Stimulated activated CD4-positive, alpha-beta T cell treated with anti-CD3 and anti-CD28 coated beads, TNF-alpha, amount 100 ng/mL, for 1 hour (primary cell): ENCODE data around the gene MAP1B.
"Not testable (repeated sequence)": the region's sequence is repeated elsewhere in the genome, so short reads cannot be mapped to it uniquely, and the experiment has no call there.

Source experiments
- DNase-seq, 3 donors: peaks; one replicate each; pipeline ENCODE4 v3.0.0-alpha.2; 2020; ENCODE audit warnings: low read depth in 3 of 3, low spot score in 1 of 3

Gene MAP1B

DNA sequence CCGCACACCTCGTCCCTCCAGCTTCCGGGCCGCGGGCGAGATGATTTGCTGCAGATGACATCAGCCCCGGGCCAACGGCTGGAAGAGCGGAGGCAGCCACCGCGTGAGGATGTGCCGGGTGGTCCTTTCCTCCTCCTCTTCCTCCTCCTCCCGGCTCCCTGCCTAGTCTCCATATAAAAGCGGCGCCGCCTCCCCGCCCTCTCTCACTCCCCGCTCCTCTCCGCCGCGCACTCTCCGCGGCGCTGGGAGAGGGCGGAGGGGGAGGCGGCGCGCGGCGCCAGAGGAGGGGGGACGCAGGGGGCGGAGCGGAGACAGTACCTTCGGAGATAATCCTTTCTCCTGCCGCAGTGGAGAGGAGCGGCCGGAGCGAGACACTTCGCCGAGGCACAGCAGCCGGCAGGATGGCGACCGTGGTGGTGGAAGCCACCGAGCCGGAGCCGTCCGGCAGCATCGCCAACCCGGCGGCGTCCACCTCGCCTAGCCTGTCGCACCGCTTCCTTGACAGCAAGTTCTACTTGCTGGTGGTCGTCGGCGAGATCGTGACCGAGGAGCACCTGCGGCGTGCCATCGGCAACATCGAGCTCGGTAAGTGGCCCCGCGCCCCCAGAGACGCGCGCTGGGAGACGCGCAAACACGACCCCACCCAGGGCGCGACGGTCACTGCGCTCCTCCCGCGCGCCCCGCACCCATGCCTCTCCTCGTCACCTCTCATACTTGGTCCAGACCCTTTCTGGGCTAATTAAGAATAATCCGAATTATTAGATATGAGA, at the start of gene MAP1B:
Gene MAP1B (plus strand): TSS at position 345 of the 770 bp plus-strand sequence. CDS start 57 bp downstream, at position 402.
- no peak for DNase-seq

DNA sequence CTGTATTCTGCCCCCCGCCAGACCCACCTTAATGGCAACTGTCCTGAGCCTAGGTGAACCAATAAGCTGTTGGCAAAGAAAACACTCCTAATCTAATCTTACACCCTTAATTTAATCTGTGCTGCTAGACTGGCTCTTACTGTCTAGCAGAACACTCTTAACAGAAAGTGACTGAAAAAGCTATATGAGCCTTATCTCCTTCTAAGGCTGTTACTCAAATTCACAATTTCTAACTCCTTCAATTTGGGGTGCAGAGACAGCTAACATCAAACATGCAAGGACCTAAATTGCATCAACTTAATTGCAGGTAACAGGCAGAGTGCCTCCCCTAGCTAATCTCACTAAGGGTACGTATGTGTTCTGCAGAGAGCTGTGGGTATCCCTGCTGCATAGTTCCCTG, 49.5 kb upstream of the MAP1B start:
- DNase-seq = no peak

DNA sequence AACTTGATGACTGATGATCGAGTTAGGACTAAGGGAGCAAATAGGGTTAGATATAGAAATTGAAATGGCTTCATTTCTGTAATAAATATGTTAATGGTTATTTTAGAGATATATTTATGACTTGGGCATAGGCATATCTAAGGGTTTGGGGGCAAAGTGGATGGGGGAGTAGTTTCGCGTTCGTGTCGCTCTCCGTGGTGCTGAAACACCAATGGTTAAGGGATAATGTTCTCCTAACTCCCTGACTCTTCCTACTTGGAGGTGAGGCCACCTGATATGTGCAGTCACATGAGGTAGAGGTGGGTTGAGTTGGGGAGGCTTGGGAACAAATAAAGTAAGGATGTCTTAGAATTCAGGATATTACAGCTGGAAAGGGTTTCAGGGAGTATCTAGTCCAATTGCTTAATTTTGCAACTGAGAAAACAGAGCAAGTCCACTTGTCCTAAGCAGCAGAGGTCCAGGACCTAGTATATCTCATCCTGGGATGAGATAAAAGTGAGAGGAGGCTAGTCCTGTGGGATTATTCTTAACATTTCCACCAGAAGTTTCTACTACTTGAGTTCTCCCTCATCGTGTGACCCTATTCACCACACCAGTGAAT, 44.0 kb upstream of the MAP1B start:
- DNase-seq = no peak

DNA sequence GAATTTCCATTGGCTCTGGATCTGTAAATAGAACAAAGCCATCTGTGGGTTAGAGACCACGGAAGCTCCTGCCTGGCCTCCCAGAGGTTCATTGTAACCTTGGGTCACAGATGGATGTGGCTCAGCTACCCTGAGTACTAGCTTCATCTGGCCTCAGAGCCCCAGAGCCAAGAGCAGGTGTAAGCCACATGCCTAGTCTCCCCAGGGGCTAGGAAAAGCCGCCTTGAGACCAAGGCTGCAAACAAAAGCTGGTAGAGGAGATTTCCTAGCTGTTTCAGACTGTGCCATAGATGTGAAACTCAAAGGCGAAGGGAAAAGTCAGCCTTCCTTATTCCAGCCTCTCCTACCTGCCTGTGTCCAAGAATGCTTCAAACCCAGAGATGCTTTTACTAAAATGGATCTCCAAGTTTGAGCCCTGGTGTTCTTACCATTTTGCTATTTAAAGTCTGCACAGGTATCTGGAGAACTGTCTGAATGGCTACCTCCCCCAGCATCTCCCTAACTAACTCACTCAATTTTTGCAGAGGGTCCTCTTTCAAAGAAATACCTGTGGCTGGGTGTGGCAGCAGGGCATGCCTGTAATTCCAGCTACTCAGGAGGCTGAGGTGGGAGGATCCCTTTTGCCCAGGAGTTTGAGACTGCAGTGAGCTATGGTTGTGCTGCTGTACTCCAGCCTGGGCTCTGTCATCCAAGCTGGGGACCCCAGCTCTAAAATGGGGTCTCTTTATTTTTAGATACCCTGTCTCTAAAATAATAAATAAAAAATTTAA, 42.3 kb upstream of the MAP1B start:
- DNase-seq = no peak

DNA sequence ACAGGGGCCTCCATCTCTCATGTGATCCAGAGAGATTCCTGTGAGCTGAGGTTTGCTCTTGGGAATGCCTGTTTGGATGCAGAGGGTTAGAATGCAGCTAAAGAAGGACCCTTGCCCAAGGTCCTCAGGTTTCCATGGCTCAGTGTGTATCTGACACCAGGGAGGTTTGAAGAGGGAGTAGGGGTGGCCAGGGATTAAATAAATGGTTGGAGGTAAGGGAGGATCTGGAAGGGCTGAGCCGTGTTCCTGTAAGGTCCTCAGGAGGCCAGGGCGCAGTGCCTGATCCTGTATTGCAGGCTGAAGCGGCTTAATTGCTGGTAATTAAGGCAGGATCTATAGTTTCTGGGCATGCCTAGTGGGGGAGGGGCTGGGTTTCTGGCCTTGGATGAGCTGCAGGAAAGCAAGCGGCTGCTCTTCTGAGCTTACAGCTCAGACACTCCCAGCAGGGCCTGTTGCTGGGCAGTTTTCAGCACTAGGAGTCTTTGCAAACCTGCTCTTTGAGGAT, 41.5 kb upstream of the MAP1B start:
- DNase-seq = no peak

DNA sequence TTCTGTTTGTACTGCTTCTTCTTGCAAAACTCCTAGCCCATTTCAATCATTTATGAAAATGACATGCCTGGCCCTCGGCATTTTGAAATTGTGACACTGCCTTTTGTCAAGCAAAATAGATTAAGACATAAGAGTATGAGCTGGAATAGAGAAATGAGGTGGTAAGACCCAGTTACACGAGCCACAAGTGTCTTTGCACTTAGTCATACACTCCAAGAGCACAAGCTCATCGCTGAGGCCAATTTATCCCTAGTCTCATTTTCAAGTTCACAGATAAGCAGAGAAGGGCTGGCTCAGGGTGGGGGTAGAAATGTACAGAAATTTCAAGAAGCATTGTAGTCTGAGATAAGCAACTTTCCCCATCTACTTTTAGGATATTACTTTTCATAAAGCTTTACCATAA, 40.6 kb upstream of the MAP1B start:
- DNase-seq = no peak

DNA sequence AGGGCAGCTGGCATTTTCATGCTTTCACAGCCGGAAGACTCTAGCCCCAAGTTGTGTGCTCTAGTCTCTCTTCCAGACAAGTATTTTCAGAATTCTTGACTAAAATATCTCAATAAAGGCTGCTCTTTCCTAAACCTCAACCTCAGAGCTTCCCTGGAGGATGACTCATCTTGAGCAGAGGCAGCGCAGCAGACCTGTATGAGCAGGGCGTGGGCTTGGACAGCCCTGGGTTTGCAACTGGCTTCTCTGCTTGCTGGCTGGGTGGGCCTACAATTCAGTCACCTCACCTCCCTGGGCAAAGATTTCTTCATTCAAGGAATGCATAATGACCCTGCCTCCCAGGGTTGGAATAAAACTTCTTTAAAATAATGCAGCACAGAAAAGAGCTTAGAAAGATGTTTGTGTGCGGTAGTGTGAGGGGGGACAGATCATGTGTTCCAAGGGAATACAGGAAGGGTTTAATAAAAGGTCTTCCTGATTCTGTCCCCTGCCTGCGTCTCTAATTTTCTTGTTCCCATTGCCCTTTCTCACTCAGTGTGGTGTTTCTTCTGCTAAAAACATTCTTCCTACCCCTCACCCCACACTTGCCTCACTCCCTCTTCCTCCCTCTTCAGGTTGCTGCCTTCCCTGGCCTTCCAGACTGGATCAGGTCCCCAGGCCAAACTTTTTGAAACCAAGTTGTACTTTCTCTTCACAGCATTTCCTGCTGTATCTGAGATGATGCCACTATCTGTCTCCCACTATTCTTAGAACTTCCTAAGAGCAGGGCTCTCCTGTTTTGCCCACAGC, 39.4 kb upstream of the MAP1B start:
- no peak for DNase-seq

DNA sequence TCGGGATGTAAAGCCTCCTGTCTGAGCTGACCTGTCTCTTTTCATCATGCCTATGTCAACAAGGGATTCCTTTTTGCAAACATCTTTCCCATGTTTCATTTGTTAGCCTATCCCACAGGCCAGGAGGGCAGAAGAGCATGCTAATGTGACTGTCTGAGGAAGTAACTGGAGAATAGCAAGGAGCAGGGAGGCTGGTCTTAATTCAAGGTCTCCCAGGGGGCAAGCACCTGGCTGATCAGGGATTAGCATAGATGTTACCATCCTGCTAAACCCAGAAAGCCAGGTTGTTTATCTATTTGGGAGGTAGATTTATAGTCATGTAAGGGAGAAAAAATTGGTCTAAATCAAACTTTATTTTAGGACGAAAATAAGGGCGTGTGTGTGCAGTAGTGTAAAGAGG, 36.7 kb upstream of the MAP1B start:
- no peak for DNase-seq

DNA sequence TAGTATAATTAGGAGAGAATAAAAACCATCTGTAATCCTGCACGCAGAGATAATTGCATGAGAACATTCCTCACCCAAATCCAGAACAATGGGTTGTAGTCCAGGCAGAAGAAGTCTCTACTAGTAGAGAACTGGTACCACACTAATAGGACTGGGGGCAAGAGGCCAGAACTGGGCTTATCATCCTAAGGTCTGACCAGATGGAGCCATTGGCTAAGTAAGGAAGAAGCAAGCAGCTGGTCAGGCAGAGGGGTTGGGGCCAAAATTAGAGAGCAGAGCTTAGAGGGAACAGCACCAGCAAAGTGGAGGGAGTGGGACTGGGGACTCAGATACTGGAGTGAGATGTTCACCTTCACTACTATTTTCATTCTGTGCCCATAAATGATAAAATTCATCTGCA, 35.4 kb upstream of the MAP1B start:
- no peak for DNase-seq

DNA sequence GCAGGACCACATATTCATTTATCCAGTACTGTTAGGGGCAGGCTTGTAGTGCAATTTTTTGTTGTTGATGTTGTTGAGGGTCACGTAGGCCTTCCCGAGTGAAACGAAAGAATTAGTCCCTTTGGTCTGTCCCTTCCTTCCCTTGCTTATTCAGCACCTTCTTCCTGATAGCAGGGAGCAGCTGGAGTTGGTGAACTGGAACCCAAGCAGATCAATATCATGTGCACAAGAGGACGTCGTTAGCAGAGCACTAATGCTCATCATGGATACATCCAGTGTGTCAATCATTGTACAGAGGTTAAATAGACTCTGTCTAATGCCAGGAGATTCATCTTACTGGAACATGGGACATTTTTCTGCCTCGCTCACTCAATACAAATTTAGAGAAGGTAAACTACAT, 33.0 kb upstream of the MAP1B start:
- no peak for DNase-seq

DNA sequence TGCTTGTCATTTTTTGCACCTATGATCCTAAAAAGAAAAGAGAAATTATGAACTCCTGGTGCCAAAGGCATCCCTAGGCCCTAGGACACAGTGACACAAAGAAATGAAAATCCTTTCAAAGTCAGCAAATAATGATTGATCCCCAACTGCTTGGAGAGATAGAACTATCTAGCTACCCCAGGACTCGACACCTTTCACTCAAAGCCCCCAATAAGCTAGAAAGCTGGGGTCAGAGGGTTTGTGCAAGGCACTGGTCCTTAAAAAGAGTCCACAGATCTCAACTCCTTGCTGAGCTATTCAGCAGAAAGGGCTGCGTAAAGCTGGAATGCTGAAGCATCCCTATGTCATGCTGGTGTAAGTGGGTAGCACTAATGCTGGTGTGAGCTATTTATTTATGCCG, 31.8 kb upstream of the MAP1B start:
- DNase-seq = no peak

DNA sequence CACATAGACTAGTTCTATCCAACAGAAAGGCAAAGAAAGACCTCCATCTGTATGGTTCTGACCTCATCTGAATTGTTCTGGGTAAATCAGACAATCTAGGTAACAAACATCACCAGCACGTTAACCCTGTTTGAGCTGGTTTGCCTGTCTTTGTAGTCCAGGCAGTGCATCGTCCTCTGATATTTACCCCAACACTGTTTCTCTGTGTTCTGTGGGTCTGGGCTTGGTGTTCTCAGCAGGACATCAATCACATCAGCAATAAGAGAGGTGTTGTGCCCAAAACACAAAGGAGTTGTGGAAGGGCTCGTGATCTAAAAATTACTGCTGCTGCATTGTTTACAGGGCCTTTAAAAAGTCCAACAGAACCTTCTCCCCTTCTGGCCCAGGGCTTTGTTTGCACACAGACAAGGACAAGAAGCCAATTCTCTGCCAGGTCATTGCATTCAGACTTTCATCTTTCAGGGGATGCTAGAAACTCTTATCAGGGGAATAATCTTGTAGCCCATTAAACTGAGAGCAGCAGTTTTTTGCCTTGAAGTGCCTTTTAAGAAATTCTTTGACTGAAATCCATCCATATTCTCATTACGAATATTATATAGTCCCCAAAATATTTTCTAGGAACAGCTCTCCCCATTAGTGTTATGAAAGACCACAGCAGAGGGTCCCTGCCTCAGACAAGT, 30.5 kb upstream of the MAP1B start:
- DNase-seq = no peak

DNA sequence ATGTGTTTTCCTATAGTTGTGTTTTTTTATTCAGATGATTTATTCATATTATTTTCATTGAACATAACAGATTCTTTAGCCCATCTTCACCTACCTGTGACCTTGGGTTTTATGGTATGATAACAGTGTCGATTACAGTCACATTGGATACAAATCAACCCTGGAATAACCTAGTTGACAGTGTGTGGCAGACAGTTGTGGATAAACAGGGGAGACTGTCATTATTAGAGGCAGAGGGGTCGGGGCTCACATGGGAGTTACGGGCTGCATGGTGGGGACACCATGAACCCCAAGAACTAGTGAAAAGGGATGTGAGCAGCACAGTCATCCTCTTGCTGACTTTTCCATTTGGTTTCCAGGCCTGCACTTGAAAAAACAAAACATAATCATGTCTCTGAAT, 29.9 kb upstream of the MAP1B start:
- DNase-seq = no peak

DNA sequence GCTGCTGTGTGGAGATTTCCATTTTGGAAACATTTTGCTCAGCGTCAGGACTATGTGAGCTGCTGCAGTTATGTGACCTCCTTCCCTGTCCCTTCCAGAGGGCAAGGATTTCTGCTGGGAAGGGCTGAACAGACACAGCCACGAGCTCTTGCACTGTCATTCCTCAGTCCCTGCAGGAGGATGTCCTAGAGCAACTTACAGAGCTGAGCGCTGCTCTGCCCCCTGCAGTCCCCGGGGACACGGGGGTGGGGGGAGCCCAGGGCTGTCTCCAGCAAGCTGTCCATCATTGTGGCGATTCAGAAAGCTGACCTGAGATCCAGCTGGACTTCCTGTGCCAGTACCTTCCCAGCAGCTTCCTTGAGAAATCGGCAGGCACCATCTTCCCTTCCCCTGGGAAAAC, 28.0 kb upstream of the MAP1B start:
- no peak for DNase-seq

DNA sequence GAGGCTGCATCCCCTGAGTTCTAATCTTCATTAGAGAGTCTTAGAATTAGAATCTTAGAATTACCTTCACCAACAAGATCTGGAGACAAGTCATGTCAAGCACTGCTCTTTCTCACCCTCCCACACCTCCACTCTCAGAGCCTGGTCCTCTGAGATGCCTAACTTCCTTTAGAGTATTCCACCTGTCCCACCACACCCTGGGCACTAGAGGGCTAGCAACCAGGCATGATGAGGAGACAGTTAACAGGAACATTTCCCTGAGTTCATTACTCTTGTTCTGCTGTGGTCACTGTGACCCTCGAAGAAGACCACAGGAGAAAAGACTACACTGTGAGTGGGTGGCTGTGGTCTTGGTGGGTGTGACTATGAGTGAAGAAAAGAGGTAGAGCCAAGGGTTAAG, 25.2 kb upstream of the MAP1B start:
- DNase-seq = no peak

DNA sequence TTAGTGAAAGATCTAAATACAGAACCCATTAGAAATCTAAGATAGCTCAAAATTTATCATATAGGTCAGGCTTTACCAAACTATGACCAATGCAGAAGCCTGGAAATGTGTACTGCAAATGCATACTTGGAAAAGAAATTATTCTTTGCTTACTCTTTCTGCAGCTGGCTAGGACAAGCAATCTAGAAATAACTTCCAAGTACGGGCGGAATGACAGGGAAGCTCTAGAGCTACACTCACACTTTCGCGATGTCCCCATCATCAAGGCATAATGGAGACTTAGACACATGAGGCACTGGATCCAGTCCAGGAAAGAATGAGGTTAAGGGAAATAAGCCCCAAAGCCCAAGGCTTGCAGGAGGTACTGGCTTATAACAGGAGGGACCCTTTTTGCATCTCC, 22.4 kb upstream of the MAP1B start:
- DNase-seq = no peak

DNA sequence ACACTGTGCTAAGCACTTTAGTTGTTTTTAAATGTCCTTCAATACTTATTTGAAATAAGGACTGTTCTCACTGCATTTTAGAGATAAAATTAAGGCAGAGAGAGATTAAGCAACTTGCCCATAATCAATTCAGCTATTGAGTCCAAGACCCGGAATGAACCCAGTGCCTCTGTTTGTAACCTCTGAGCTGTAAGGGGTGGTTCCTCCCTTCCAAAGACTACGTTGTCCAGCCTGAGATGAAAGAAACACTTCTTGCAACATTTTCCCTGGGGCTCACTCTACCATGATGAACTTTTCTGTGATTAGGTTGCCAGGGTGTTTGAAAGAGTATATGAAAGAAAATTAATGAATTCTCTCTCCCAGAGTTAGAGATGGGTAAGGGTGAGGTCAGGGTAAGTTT, 22.0 kb upstream of the MAP1B start:
- DNase-seq = no peak

DNA sequence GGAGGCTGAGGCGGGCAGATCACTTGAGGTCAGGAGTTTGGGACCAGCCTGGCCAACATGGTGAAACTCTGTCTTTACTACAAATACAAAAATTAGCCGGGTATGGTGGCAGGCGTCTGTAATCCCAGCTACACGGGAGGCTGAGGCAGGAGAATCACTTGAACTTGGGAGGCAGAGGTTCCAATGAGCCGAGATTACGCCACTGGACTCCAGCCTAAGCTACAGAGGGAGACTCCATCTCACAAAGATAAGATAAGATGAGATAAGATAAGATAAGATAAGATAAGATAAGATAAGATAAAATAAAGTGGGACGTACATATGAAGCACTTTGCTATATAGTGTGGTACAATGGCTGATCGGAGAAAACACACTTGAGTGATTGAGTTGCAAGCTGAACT, 17.6 kb upstream of the MAP1B start:
- DNase-seq = not testable (repeated sequence)

DNA sequence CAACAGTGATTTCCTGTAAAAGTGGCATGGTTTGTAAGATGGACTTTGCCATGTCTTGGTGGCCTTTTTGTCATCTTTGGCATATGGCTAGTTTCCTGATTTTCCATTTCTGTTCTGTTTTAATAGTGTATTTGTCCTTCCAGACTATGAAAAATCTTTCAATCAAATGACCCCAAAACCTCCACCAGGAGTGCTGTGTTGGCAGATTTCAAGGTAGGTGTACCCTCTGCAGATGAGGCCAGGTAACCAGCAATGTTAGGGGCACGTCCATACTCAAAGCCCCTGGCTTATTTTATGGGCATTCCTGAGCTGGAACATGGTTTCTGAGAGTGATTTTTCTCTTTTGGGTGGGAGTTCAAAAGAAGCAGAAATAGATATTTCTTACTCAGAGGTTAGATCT, 15.2 kb upstream of the MAP1B start:
- DNase-seq = no peak

DNA sequence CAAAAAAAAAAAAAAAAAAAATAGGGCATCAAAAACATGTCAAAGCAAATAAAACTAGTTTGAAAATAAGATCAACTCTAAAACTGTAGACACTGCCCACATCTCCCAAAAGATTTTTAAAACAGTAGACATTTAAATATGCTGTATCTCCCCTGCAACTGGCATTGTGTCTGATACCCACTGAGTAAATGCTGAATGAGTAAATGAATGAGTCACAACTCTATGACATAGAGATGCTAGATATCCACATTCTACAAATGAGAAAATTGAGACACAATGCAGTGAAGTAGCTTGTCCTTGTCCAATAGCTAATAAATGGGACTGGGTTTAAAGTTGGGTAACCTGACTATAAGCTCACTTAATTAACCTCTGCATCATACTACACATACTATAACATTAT, 14.1 kb upstream of the MAP1B start:
- DNase-seq = no peak

DNA sequence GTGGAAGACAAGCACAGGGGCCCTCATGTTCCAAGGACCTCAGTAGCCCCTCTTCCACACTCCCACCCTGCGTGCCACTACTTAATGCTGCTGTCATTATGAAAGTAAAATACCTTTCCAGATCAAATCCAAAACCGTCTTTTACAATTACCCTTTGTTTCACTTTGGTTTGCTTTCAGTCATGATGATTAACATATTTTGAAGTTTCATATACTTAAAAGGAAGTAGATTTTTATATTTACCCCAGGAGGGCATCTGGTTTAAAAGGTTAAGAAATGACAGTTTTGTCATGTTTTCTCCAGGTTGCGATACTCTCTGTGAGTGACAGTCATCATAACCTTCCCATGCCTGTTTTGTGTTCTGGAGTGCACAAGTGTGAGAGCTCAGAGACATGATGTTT, 13.5 kb upstream of the MAP1B start:
- no peak for DNase-seq
